Cortex of kidney (tissue), 1 donor: Measurements from ENCODE around the gene CUEDC1.
"Not testable (repeated sequence)": the region's sequence is repeated elsewhere in the genome, so short reads cannot be mapped to it uniquely, and the experiment has no call there.

ENCODE experiments used
- DNase-seq: peaks from one replicate; lab custom pipeline; 2025; lab: John Stamatoyannopoulos, UW

CUEDC1 gene

GRCh38 chr17:57859601-57860413 is 95.4 kb downstream of the CUEDC1 start:
- no peak for DNase-seq

GRCh38 chr17:57858838-57859237 is 96.4 kb downstream of the CUEDC1 start:
- DNase-seq: no peak

- DNase-seq: no peak
Observed at GRCh38 chr17:57856792-57857620, 98.2 kb downstream of the CUEDC1 start.

GRCh38 chr17:57855391-57856035 is 99.7 kb downstream of the CUEDC1 start:
- DNase-seq: no peak

- no peak for DNase-seq
Observed at GRCh38 chr17:57853695-57854094, 101.5 kb downstream of the CUEDC1 start.

- DNase-seq: no peak
Observed at GRCh38 chr17:57852955-57853328, 102.3 kb downstream of the CUEDC1 start.

- DNase-seq: no peak
Observed at GRCh38 chr17:57852092-57852954, 102.9 kb downstream of the CUEDC1 start.

- DNase-seq: no peak
Observed at GRCh38 chr17:57849874-57850754, 105.1 kb downstream of the CUEDC1 start, which contains the start of gene MRPS23. Gene MRPS23 (minus strand): TSS chr17:57850044. CDS start chr17:57850010, 34 bp downstream.

- no peak for DNase-seq
Observed at GRCh38 chr17:57849163-57849873, 105.9 kb downstream of the CUEDC1 start.

- not testable (repeated sequence) for DNase-seq
Observed at GRCh38 chr17:57846056-57846945, 108.9 kb downstream of the CUEDC1 start.

GRCh38 chr17:57842280-57842679 is 112.9 kb downstream of the CUEDC1 start:
- DNase-seq: no peak

- DNase-seq: no peak
Observed at GRCh38 chr17:57839571-57839923, 115.7 kb downstream of the CUEDC1 start.

GRCh38 chr17:57838857-57839570 is 116.2 kb downstream of the CUEDC1 start:
- DNase-seq: no peak

GRCh38 chr17:57838453-57838852 is 116.8 kb downstream of the CUEDC1 start:
- DNase-seq: no peak

- no peak for DNase-seq
Observed at GRCh38 chr17:57835333-57835900, 119.8 kb downstream of the CUEDC1 start.

- DNase-seq: no peak
Observed at GRCh38 chr17:57834146-57834741, 121.0 kb downstream of the CUEDC1 start.

- no peak for DNase-seq
Observed at GRCh38 chr17:57833179-57833939, 121.9 kb downstream of the CUEDC1 start.
